PC-3 (cell line): ENCODE measurements around the gene PRRT4. TPM values are rescaled to one million over a fixed set of nuclear protein-coding genes. Genes with fewer than 3 reads are reported as not detected.
A peak's percentile ranks its signal among the peaks of the same experiment; 100 is the strongest.

ENCODE experiments used
- ATAC-seq: fragments of 200-7000 bp; cut with Tn5 transposase; 2 replicates; pipeline ENCODE4 v1.9.1; 2020; ENCODE audit warnings: mild to moderate bottlenecking, moderate library complexity
- BruUV-seq: library from RNA; stranded (reverse); fragments of 400-500 nt; replicated peaks from 2 replicates; lab custom pipeline; 2021; lab: Mats Ljungman, UMichigan
- CTCF ChIA-PET: fragments of 300-600 bp; sonication (Branson Sonifier 250); formaldehyde crosslinking; loops from one replicate; lab custom pipeline; 2022; ENCODE audit warnings: antibody characterized with exemption; lab: Charles Lee
- POLR2A ChIA-PET: fragments of 300-600 bp; sonication (Branson Sonifier 250); formaldehyde crosslinking; loops from one replicate; lab custom pipeline; 2022; ENCODE audit warnings: antibody characterized with exemption; ENCODE audit not compliant: unreplicated experiment; lab: Charles Lee
- DNase-seq: peaks from one replicate; pipeline ENCODE4 v3.0.0-alpha.2; 2015
- H2AFZ ChIP-seq: fragments of 300-600 bp; sonication (generic); 2 replicates; pipeline ENCODE4 v1.6.0; 2016; ENCODE audit warnings: antibody characterized with exemption, low read length
- H3F3A ChIP-seq: fragments of 300-600 bp; sonication (generic); one replicate; pipeline ENCODE4 v1.6.0; 2017; ENCODE audit warnings: antibody characterized with exemption, low read length, control low read depth, mild to moderate bottlenecking; ENCODE audit not compliant: unreplicated experiment
- H3K27ac ChIP-seq: fragments of 300-600 bp; sonication (generic); 2 replicates; pipeline ENCODE4 v1.5.1; 2016; ENCODE audit warnings: mild to moderate bottlenecking, low read length
- H3K27me3 ChIP-seq: fragments of 300-600 bp; sonication (generic); 2 replicates; pipeline ENCODE4 v1.6.1; 2016; ENCODE audit warnings: low read length, mixed read lengths
- H3K36me3 ChIP-seq: fragments of 300-600 bp; sonication (generic); 2 replicates; pipeline ENCODE4 v1.6.1; 2016; ENCODE audit warnings: low read depth, mixed run types, low read length, mixed read lengths
- H3K4me1 ChIP-seq: fragments of 300-600 bp; sonication (generic); 2 replicates; pipeline ENCODE4 v1.5.1; 2016; ENCODE audit warnings: low read length; ENCODE audit not compliant: insufficient read depth
- H3K4me2 ChIP-seq: fragments of 300-600 bp; sonication (generic); 2 replicates; pipeline ENCODE4 v1.6.0; 2016; ENCODE audit warnings: low read length
- H3K4me3 ChIP-seq: fragments of 300-600 bp; sonication (generic); 2 replicates; pipeline ENCODE4 v1.5.1; 2016; ENCODE audit warnings: mild to moderate bottlenecking, low read length, mixed read lengths
- H3K79me2 ChIP-seq: fragments of 300-600 bp; sonication (generic); 2 replicates; pipeline ENCODE4 v1.6.1; 2017; ENCODE audit warnings: low read length, mixed read lengths
- H3K9ac ChIP-seq: fragments of 300-600 bp; sonication (generic); 2 replicates; pipeline ENCODE4 v1.6.0; 2016; ENCODE audit warnings: mild to moderate bottlenecking, low read length
- H3K9me2 ChIP-seq: fragments of 300-600 bp; sonication (generic); replicated peaks from 2 replicates; pipeline ENCODE4 v1.6.1; 2016; ENCODE audit warnings: mixed run types, low read length, mixed read lengths
- H3K9me3 ChIP-seq: fragments of 300-600 bp; sonication (generic); 2 replicates; pipeline ENCODE4 v1.6.1; 2016; ENCODE audit warnings: low read length, mixed read lengths
- H4K20me1 ChIP-seq: fragments of 300-600 bp; sonication (generic); 2 replicates; pipeline ENCODE4 v1.6.1; 2016; ENCODE audit warnings: low read length, mixed read lengths
- EZH2 ChIP-seq: fragments of 300-600 bp; sonication (generic); IDR thresholded peaks from one replicate; pipeline ENCODE4 v1.6.1; 2017; ENCODE audit warnings: antibody characterized with exemption, mild to moderate bottlenecking, low read length; ENCODE audit not compliant: unreplicated experiment
- EZH2phosphoT487 ChIP-seq: fragments of 300-600 bp; sonication (generic); IDR thresholded peaks from 2 replicates; pipeline ENCODE4 v1.6.1; 2018; ENCODE audit warnings: mild to moderate bottlenecking, antibody characterized with exemption, low read length, borderline replicate concordance
- intact Hi-C: fragments of 100-400 bp; cut with micrococcal nuclease; formaldehyde crosslinking; loops from 2 replicates; pipeline ENCODE4 v1.9.0; 2023
- total RNA-seq: library from RNA; depleted of rRNA; stranded (reverse); fragments of >200 nt; gene quantifications from 2 replicates; pipeline ENCODE4 v1.2.3, GENCODE V29; 2014
- TF ChIP-seq, protein P1 (sequence below): fragments of 300-600 bp; sonication (generic); conservative IDR thresholded peaks from 2 replicates; pipeline ENCODE4 v1.5.1; 2017; ENCODE audit warnings: antibody characterized with exemption, low read depth, mild to moderate bottlenecking, low read length

PRRT4 gene
- total RNA-seq, 1 experiment from 2014 or later, result 0.36 TPM

- no peak overlapping the region for H3K4me2 ChIP-seq
- POLR2A ChIA-PET, result no interaction called here
- CTCF ChIA-PET, result no interaction called here
These were observed 2.8 kb upstream of the PRRT4 start for GRCh38 chr7:128364166-128364870.

DNA sequence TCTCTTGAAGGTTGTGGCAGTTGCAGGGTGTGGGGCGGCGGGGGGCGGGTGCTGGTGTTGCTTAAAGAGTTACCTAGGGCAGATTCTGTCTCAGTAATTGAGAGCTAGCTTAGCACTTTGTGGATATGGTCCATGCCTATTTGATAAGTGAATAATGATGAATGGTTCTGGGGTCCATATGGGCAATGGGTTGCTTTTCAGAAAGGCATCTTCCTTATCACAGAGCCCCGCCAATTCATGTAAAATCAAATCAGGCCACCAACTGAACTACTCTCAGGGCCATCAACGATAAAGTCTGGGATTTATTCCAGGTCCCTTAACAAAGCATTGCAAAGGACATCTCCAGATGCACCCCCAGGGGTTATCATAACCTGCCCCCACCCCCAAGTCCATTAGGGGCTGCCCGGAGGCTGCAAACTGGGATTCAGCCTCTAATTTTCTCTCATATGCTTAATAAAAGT is 1.8 kb upstream of the PRRT4 start:
- peaks cover 18% of the 10 kb centered on the region for H3K27me3 ChIP-seq
- DNase-seq (no peak), ATAC-seq (no peak)
- no TSS peak for BruUV-seq
- no peak overlapping the region for H3K9ac ChIP-seq
- CTCF ChIA-PET, result no interaction called here
- no peaks in the 10 kb centered on the region for H3F3A ChIP-seq
- intact Hi-C loops, result no loop called here
- H3K36me3 ChIP-seq, result no peaks in the 10 kb centered on the region
- no peak overlapping the region for H3K27ac ChIP-seq
- POLR2A ChIA-PET, result no interaction called here
- H3K4me2 ChIP-seq, result no peak overlapping the region
- no peak overlapping the region for H3K4me3 ChIP-seq
- no peak overlapping the region for H2AFZ ChIP-seq
- no peaks in the 10 kb centered on the region for H4K20me1 ChIP-seq
- no peaks in the 10 kb centered on the region for H3K4me1 ChIP-seq
- H3K9me3 ChIP-seq, result no peaks in the 10 kb centered on the region
- H3K79me2 ChIP-seq, result no peaks in the 10 kb centered on the region
- TF ChIP-seq EZH2phosphoT487, result no peak
- no peak for TF ChIP-seq EZH2
- TF ChIP-seq, protein P1, sequence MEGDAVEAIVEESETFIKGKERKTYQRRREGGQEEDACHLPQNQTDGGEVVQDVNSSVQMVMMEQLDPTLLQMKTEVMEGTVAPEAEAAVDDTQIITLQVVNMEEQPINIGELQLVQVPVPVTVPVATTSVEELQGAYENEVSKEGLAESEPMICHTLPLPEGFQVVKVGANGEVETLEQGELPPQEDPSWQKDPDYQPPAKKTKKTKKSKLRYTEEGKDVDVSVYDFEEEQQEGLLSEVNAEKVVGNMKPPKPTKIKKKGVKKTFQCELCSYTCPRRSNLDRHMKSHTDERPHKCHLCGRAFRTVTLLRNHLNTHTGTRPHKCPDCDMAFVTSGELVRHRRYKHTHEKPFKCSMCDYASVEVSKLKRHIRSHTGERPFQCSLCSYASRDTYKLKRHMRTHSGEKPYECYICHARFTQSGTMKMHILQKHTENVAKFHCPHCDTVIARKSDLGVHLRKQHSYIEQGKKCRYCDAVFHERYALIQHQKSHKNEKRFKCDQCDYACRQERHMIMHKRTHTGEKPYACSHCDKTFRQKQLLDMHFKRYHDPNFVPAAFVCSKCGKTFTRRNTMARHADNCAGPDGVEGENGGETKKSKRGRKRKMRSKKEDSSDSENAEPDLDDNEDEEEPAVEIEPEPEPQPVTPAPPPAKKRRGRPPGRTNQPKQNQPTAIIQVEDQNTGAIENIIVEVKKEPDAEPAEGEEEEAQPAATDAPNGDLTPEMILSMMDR, result no peak
- no peaks in the 10 kb centered on the region for H3K9me2 ChIP-seq

More at GRCh38 chr7:128364166-128364870, 2.8 kb upstream of the PRRT4 start:
- TF ChIP-seq, protein P1, result no peak
- no peak for TF ChIP-seq EZH2phosphoT487
- no peak for TF ChIP-seq EZH2
- Histone ChIP-seq H3K9me3 (no peaks in the 10 kb centered on the region), H3K4me3 (no peak overlapping the region), H3K79me2 (no peaks in the 10 kb centered on the region), H2AFZ (no peak overlapping the region), H3K9me2 (no peaks in the 10 kb centered on the region), H4K20me1 (no peaks in the 10 kb centered on the region), H3K4me1 (no peaks in the 10 kb centered on the region), H3K9ac (no peak overlapping the region), H3K27ac (no peak overlapping the region), H3K27me3 (peaks cover 18% of the 10 kb centered on the region), H3F3A (no peaks in the 10 kb centered on the region), H3K36me3 (no peaks in the 10 kb centered on the region)
- DNase-seq (no peak), ATAC-seq (no peak)
- intact Hi-C loops, result no loop called here
- no TSS peak for BruUV-seq

- Histone ChIP-seq H2AFZ (no peak overlapping the region), H3K36me3 (no peaks in the 10 kb centered on the region), H3K4me3 (no peak overlapping the region), H3K4me2 (0 out of 2 replicates have a peak overlapping the region, but pooled peaks have one; percentile 89), H3K27me3 (peaks cover 18% of the 10 kb centered on the region), H3K27ac (no peak overlapping the region), H3K9ac (no peak overlapping the region), H3K79me2 (no peaks in the 10 kb centered on the region), H3K9me2 (no peaks in the 10 kb centered on the region), H3K9me3 (no peaks in the 10 kb centered on the region), H3K4me1 (peaks cover under 1% of the 10 kb centered on the region), H4K20me1 (no peaks in the 10 kb centered on the region), H3F3A (no peaks in the 10 kb centered on the region)
- intact Hi-C loops, result no loop called here
- ATAC-seq, result peak; percentile 22; the same call in 1 of the 2 replicates
- no TSS peak for BruUV-seq
- POLR2A ChIA-PET, result no interaction called here
- CTCF ChIA-PET, result no interaction called here
- DNase-seq, result peak; percentile 62
- TF ChIP-seq, protein P1, result no peak
- TF ChIP-seq EZH2phosphoT487 (no peak), EZH2 (no peak)
These were observed 1.2 kb upstream of the PRRT4 start for GRCh38 chr7:128362670-128363069.
